PC-3 (cell line): ENCODE results near the gene RNU7-1. TPM values are rescaled to one million over a fixed set of nuclear protein-coding genes. Genes with fewer than 3 reads are reported as not detected.

Experiments
- ATAC-seq: fragments of 200-7000 bp; cut with Tn5 transposase; 2 replicates; pipeline ENCODE4 v1.9.1; 2020; ENCODE audit warnings: mild to moderate bottlenecking, moderate library complexity
- BruUV-seq: library from RNA; stranded (reverse); fragments of 400-500 nt; replicated peaks from 2 replicates; lab custom pipeline; 2021; lab: Mats Ljungman, UMichigan
- CTCF ChIA-PET: fragments of 300-600 bp; sonication (Branson Sonifier 250); formaldehyde crosslinking; loops from one replicate; lab custom pipeline; 2022; ENCODE audit warnings: antibody characterized with exemption; lab: Charles Lee
- POLR2A ChIA-PET: fragments of 300-600 bp; sonication (Branson Sonifier 250); formaldehyde crosslinking; loops from one replicate; lab custom pipeline; 2022; ENCODE audit warnings: antibody characterized with exemption; ENCODE audit not compliant: unreplicated experiment; lab: Charles Lee
- DNase-seq: peaks from one replicate; pipeline ENCODE4 v3.0.0-alpha.2; 2015
- H2AFZ ChIP-seq: fragments of 300-600 bp; sonication (generic); 2 replicates; pipeline ENCODE4 v1.6.0; 2016; ENCODE audit warnings: antibody characterized with exemption, low read length
- H3F3A ChIP-seq: fragments of 300-600 bp; sonication (generic); one replicate; pipeline ENCODE4 v1.6.0; 2017; ENCODE audit warnings: antibody characterized with exemption, low read length, control low read depth, mild to moderate bottlenecking; ENCODE audit not compliant: unreplicated experiment
- H3K27ac ChIP-seq: fragments of 300-600 bp; sonication (generic); 2 replicates; pipeline ENCODE4 v1.5.1; 2016; ENCODE audit warnings: mild to moderate bottlenecking, low read length
- H3K27me3 ChIP-seq: fragments of 300-600 bp; sonication (generic); 2 replicates; pipeline ENCODE4 v1.6.1; 2016; ENCODE audit warnings: low read length, mixed read lengths
- H3K36me3 ChIP-seq: fragments of 300-600 bp; sonication (generic); 2 replicates; pipeline ENCODE4 v1.6.1; 2016; ENCODE audit warnings: low read depth, mixed run types, low read length, mixed read lengths
- H3K4me1 ChIP-seq: fragments of 300-600 bp; sonication (generic); 2 replicates; pipeline ENCODE4 v1.5.1; 2016; ENCODE audit warnings: low read length; ENCODE audit not compliant: insufficient read depth
- H3K4me2 ChIP-seq: fragments of 300-600 bp; sonication (generic); 2 replicates; pipeline ENCODE4 v1.6.0; 2016; ENCODE audit warnings: low read length
- H3K4me3 ChIP-seq: fragments of 300-600 bp; sonication (generic); 2 replicates; pipeline ENCODE4 v1.5.1; 2016; ENCODE audit warnings: mild to moderate bottlenecking, low read length, mixed read lengths
- H3K79me2 ChIP-seq: fragments of 300-600 bp; sonication (generic); 2 replicates; pipeline ENCODE4 v1.6.1; 2017; ENCODE audit warnings: low read length, mixed read lengths
- H3K9ac ChIP-seq: fragments of 300-600 bp; sonication (generic); 2 replicates; pipeline ENCODE4 v1.6.0; 2016; ENCODE audit warnings: mild to moderate bottlenecking, low read length
- H3K9me2 ChIP-seq: fragments of 300-600 bp; sonication (generic); replicated peaks from 2 replicates; pipeline ENCODE4 v1.6.1; 2016; ENCODE audit warnings: mixed run types, low read length, mixed read lengths
- H3K9me3 ChIP-seq: fragments of 300-600 bp; sonication (generic); 2 replicates; pipeline ENCODE4 v1.6.1; 2016; ENCODE audit warnings: low read length, mixed read lengths
- H4K20me1 ChIP-seq: fragments of 300-600 bp; sonication (generic); 2 replicates; pipeline ENCODE4 v1.6.1; 2016; ENCODE audit warnings: low read length, mixed read lengths
- CTCF ChIP-seq: fragments of 300-600 bp; sonication (generic); conservative IDR thresholded peaks from 2 replicates; pipeline ENCODE4 v1.5.1; 2017; ENCODE audit warnings: antibody characterized with exemption, low read depth, mild to moderate bottlenecking, low read length
- EZH2 ChIP-seq: fragments of 300-600 bp; sonication (generic); IDR thresholded peaks from one replicate; pipeline ENCODE4 v1.6.1; 2017; ENCODE audit warnings: antibody characterized with exemption, mild to moderate bottlenecking, low read length; ENCODE audit not compliant: unreplicated experiment
- EZH2phosphoT487 ChIP-seq: fragments of 300-600 bp; sonication (generic); IDR thresholded peaks from 2 replicates; pipeline ENCODE4 v1.6.1; 2018; ENCODE audit warnings: mild to moderate bottlenecking, antibody characterized with exemption, low read length, borderline replicate concordance
- intact Hi-C: fragments of 100-400 bp; cut with micrococcal nuclease; formaldehyde crosslinking; loops from 2 replicates; pipeline ENCODE4 v1.9.0; 2023
- total RNA-seq: library from RNA; depleted of rRNA; stranded (reverse); fragments of >200 nt; gene quantifications from 2 replicates; pipeline ENCODE4 v1.2.3, GENCODE V29; 2014

RNU7-1 gene
- total RNA-seq, 1 experiment from 2014 or later = not detected

- Histone ChIP-seq H3K79me2 (peaks cover 15% of the 10 kb centered on the region), H3K9ac (peak within 1 kb of the TSS; percentile 55), H3K36me3 (no peaks in the 10 kb centered on the region), H3K4me2 (peak within 1 kb of the TSS; percentile 95), H4K20me1 (no peaks in the 10 kb centered on the region), H3K4me1 (0 out of 2 replicates have a peak, but pooled peaks cover 4% of the 10 kb centered on the region), H3K9me2 (no peaks in the 10 kb centered on the region), H3K4me3 (peak within 1 kb of the TSS; percentile 75), H2AFZ (peak within 1 kb of the TSS; percentile 84), H3K27ac (no peak within 1 kb of the TSS), H3K27me3 (no peaks in the 10 kb centered on the region), H3F3A (no peaks in the 10 kb centered on the region), H3K9me3 (no peaks in the 10 kb centered on the region)
- CTCF ChIA-PET = no interaction called here
- POLR2A ChIA-PET = interaction anchor here (0.7 kb wide), 1 partner anchor 30 kb away, joined by 4 read pairs; the partner anchor contains the start of gene C12orf57
- no TSS peak for BruUV-seq
- TF ChIP-seq EZH2phosphoT487 (no peak), EZH2 (no peak), CTCF (no peak)
- DNase-seq (peak; percentile 55), ATAC-seq (peak; percentile 87)
- intact Hi-C loops = no loop called here
These were observed 29.2 kb upstream of the RNU7-1 start, which contains the start of gene ENO2 for GRCh38 chr12:6914246-6914946. ENO2 (plus strand) TSS chr12:6914580; CDS start chr12:6915833, 1,253 bp downstream.

DNA sequence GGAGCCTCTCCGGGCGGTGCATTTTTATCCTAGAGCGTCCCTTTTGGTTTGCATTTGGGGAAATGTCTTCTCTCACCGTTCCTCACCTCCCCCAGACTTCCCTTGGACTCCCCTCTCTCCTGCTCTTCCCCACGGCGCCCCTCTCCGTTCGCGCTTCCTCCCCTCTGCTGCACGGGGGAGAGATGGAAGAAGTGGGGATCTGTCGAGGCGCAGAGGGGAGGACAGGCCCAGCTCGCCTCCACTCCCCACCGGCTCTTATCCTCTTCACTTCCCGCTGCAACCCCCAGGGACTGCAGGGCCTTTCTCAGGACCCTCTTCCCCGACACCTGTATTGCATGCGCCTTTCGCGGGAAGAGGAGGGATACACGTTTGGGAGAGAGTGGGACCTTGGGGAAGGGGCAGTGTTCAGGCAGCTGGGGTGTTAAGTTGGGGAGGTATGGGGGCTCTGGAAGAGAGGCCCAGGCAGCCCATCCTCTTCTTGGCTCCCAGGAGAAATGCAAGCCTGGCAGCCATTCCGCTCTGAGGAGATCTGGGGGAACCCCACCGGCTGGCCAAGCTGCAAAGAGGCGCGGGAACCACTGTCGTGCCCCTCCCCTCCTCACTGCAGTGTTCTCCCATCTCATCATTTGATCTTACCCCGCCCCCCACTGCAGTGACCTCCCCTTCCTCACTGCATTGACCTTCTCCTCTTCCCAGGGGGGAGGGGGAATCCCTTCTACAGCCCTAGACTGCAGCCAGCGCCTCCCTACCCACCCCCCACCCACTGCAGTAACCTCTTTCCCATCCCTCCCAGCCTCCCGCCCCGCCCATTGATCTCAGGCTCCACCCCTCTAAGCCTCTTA is 28.4 kb upstream of the RNU7-1 start:
- H4K20me1 ChIP-seq = no peaks in the 10 kb centered on the region
- DNase-seq (no peak), ATAC-seq (peak; percentile 3; the same call in 1 of the 2 replicates)
- H2AFZ ChIP-seq = peak overlapping the region; percentile 84
- CTCF ChIA-PET = no interaction called here
- no peak overlapping the region for H3K27ac ChIP-seq
- H3K27me3 ChIP-seq = no peaks in the 10 kb centered on the region
- H3K4me1 ChIP-seq = 0 out of 2 replicates have a peak, but pooled peaks cover 4% of the 10 kb centered on the region
- POLR2A ChIA-PET = interaction anchor here (0.7 kb wide), 1 partner anchor 29 kb away, joined by 4 read pairs; the partner anchor contains the start of gene C12orf57
- intact Hi-C loops = no loop called here
- TF ChIP-seq CTCF (no peak), EZH2 (no peak), EZH2phosphoT487 (no peak)
- no peaks in the 10 kb centered on the region for H3F3A ChIP-seq
- H3K36me3 ChIP-seq = no peaks in the 10 kb centered on the region
- TSS peak; percentile 34 for BruUV-seq
- H3K79me2 ChIP-seq = peaks cover 15% of the 10 kb centered on the region
- H3K9ac ChIP-seq = peak overlapping the region; percentile 55
- peak overlapping the region; percentile 75 for H3K4me3 ChIP-seq
- H3K9me3 ChIP-seq = no peaks in the 10 kb centered on the region
- H3K4me2 ChIP-seq = peak overlapping the region; percentile 95
- H3K9me2 ChIP-seq = no peaks in the 10 kb centered on the region
